Vagina (tissue), 2 donors: ENCODE results near the gene ZBTB12. TPM values are rescaled to one million over a fixed set of nuclear protein-coding genes. Genes with fewer than 3 reads are reported as not detected.
"Not testable (repeated sequence)": the region's sequence is repeated elsewhere in the genome, so short reads cannot be mapped to it uniquely, and the experiment has no call there.

Experiments used
- DNase-seq, 2 donors: peaks; one replicate each; pipeline ENCODE4 v3.0.0-alpha.2; 2017; ENCODE audit errors: extremely low spot score in 2 of 2
- H3K27ac ChIP-seq: fragments of 200-600 bp; sonication (generic); one replicate; pipeline ENCODE4 v1.5.1; 2019
- H3K27me3 ChIP-seq: fragments of 200-600 bp; sonication (generic); one replicate; pipeline ENCODE4 v1.5.1; 2019
- H3K36me3 ChIP-seq, 2 donors: fragments of 200-600 bp; sonication (generic); one replicate each; pipeline ENCODE4 v1.5.1; 2017 to 2019
- H3K4me1 ChIP-seq: fragments of 200-600 bp; sonication (generic); one replicate; pipeline ENCODE4 v1.5.1; 2019
- H3K4me3 ChIP-seq, 2 donors: fragments of 200-600 bp; sonication (generic); 1 replicate in 1 of 2; 2 replicates in 1 of 2; pipeline ENCODE4 v1.5.1; 2016 to 2019
- H3K9me3 ChIP-seq: fragments of 200-600 bp; sonication (generic); one replicate; pipeline ENCODE4 v1.5.1; 2019
- POLR2A ChIP-seq, 2 donors: fragments of 450-650 bp; IDR thresholded peaks; one replicate each; pipeline ENCODE4 v1.6.1; 2017; ENCODE audit warnings: antibody characterized with exemption in 2 of 2, mild to moderate bottlenecking in 2 of 2, moderate library complexity in 2 of 2
- POLR2AphosphoS5 ChIP-seq, 2 donors: sonication (generic); formaldehyde crosslinking; IDR thresholded peaks; one replicate each; pipeline ENCODE4 v1.9.0; 2017; ENCODE audit warnings: antibody characterized with exemption in 2 of 2, mild to moderate bottlenecking in 2 of 2, low read depth in 1 of 2; ENCODE audit not compliant: insufficient read depth in 1 of 2
- intact Hi-C: fragments of 100-400 bp; cut with DNase I; formaldehyde crosslinking; loops from one replicate; pipeline ENCODE4 v1.15.1; 2023
- total RNA-seq: library from RNA; depleted of rRNA; stranded (reverse); fragments of >200 nt; gene quantifications from one replicate; pipeline ENCODE4 v1.2.3, GENCODE V29; 2016
- TF ChIP-seq, protein P1 (sequence below), 3 experiments: fragments of 450-650 bp in 2 of 3; fragments of 200-600 bp in 1 of 3; sonication (generic) in 1 of 3; IDR thresholded peaks; one replicate each; pipeline ENCODE4 v1.5.1; 2017 to 2019; ENCODE audit warnings: antibody characterized with exemption in 3 of 3, mild to moderate bottlenecking in 2 of 3, moderate library complexity in 2 of 3

ZBTB12 gene
- total RNA-seq, 1 donor from 2014 or later = 1.7 TPM

DNA sequence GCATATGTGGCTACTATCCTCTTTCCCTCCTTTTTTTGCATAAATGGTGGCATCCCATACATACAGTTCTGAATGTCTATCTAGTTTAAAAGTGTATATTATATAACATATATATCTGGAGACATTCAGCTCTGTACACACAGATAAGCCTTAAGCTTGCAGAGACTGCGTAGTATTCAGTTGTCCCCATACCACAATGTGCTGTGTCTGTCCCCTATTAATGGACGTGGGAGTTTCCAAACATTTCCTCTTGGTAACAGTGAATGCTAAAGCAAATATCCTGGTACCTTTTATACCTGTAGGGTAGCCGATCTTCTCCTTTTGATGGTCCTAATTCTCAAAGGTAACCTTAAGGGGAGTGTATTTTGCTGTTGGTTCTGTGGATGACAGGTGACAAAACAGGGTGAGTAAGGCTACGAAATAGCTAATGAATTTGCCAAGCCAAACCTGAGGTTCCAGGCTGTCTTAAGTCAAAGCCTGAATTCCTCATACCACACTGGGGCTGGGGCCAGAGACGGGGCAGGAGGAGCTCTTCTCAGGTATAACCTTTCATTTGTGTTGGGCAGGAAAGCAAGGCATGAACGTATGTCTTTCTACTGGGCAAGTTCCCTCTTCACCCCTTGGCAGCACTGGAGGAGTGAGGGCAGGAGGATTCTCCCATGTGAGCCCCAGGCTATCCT is 17.9 kb upstream of the ZBTB12 start:
- no peaks in the 10 kb centered on the region for H3K9me3 ChIP-seq
- intact Hi-C loops = no loop called here

DNA sequence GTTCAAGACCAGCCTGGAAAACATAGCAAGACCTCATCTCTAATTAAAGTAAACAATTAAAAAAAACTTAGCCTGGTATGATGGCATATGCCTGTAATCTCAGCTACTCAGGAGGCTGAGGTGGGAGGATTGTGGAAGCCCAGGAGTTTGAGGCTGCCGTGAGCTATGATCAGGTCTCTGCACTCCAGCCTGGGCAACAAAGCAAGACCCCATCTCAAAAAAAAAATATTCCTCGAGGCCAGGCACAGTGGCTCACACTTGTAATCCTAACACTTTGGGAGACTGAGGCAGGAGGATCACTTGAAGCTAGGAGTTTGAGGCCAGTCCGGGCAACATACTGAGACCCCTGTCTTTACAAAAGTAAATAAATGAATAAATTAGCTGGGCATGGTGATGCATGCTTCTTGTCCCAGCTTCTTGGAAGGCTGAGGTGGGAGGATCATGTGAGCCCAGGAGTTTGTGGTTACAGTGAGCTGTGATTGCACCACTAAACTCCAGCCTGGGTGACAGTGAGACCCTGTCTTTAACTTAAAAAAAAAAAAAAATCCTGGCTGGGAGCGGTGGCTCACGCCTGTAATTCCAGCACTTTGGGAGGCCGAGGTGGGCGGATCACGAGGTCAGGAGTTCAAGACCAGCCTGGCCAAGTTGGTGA is 16.3 kb upstream of the ZBTB12 start:
- Histone ChIP-seq H3K27ac (no peak overlapping the region), H3K4me1 (no peaks in the 10 kb centered on the region), H3K4me3 (no peak overlapping the region), H3K36me3 (no peaks in the 10 kb centered on the region), H3K27me3 (no peaks in the 10 kb centered on the region), H3K9me3 (no peaks in the 10 kb centered on the region)
- intact Hi-C loops = no loop called here
- DNase-seq = no peak
- TF ChIP-seq POLR2AphosphoS5 (IDR thresholded peaks at IDR 0.05; ENCODE audit: insufficient read depth in 1 of 2, low read depth in 1 of 2) (no peak), POLR2A (IDR thresholded peaks at IDR 0.05) (no peak)
- TF ChIP-seq, protein P1, sequence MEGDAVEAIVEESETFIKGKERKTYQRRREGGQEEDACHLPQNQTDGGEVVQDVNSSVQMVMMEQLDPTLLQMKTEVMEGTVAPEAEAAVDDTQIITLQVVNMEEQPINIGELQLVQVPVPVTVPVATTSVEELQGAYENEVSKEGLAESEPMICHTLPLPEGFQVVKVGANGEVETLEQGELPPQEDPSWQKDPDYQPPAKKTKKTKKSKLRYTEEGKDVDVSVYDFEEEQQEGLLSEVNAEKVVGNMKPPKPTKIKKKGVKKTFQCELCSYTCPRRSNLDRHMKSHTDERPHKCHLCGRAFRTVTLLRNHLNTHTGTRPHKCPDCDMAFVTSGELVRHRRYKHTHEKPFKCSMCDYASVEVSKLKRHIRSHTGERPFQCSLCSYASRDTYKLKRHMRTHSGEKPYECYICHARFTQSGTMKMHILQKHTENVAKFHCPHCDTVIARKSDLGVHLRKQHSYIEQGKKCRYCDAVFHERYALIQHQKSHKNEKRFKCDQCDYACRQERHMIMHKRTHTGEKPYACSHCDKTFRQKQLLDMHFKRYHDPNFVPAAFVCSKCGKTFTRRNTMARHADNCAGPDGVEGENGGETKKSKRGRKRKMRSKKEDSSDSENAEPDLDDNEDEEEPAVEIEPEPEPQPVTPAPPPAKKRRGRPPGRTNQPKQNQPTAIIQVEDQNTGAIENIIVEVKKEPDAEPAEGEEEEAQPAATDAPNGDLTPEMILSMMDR (IDR thresholded peaks at IDR 0.05) = no peak

More for the DNA sequence above, 17.9 kb upstream of the ZBTB12 start:
- H3K27me3 ChIP-seq = no peaks in the 10 kb centered on the region
- no peak overlapping the region for H3K4me3 ChIP-seq
- no peak for DNase-seq
- no peak overlapping the region for H3K27ac ChIP-seq
- no peaks in the 10 kb centered on the region for H3K36me3 ChIP-seq
- no peaks in the 10 kb centered on the region for H3K4me1 ChIP-seq
- TF ChIP-seq POLR2A (IDR thresholded peaks at IDR 0.05) (no peak), POLR2AphosphoS5 (IDR thresholded peaks at IDR 0.05; ENCODE audit: insufficient read depth in 1 of 2, low read depth in 1 of 2) (no peak)
- TF ChIP-seq, protein P1 (IDR thresholded peaks at IDR 0.05) = no peak

DNA sequence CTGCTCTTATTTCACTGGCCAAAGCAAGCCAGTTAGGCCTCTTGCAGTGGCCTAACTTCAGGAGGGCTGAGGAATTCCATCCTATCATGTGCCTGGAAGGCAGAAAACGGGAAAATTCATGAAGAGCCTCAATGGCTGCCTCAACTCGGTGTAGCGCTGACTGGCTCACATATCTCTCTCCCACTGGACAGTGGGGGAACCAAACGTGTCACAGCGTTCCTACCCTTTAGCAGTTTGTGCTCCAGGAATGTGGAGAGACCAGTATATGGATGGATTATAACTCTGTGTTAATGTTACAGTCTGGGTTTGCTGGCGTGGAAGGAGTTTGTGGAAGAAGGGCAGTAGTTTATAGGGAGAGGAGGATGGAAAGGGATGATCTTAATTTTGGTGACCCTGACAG is 13.9 kb upstream of the ZBTB12 start:
- Histone ChIP-seq H3K27ac (no peak overlapping the region), H3K36me3 (no peaks in the 10 kb centered on the region), H3K4me3 (no peak overlapping the region), H3K4me1 (peaks cover 5% of the 10 kb centered on the region), H3K27me3 (no peaks in the 10 kb centered on the region), H3K9me3 (no peaks in the 10 kb centered on the region)
- intact Hi-C loops = no loop called here
- no peak for DNase-seq
- TF ChIP-seq POLR2A (IDR thresholded peaks at IDR 0.05) (no peak), POLR2AphosphoS5 (IDR thresholded peaks at IDR 0.05; ENCODE audit: insufficient read depth in 1 of 2, low read depth in 1 of 2) (no peak)
- TF ChIP-seq, protein P1 (IDR thresholded peaks at IDR 0.05) = no peak

DNA sequence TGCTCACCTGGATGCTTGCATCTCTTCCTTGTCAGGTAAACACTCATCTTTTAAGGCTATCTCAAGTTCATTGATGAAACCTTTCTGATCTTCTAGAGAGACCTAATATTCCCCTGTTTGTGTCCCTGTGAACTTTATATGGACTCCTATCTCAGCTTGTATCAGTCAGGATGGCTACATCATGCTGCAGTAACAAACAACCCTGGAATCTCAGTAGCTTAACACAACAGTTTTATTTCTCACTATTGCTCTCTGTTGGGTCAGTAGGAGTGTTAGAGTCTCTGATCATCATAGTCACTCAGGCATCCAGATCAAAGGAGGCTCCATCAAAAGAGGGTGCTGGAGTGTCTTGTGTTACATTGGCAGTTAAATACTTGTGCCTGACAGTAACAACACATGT is 13.5 kb upstream of the ZBTB12 start:
- H3K27me3 ChIP-seq = no peaks in the 10 kb centered on the region
- DNase-seq = no peak
- H3K9me3 ChIP-seq = no peaks in the 10 kb centered on the region
- H3K27ac ChIP-seq = no peak overlapping the region
- H3K4me1 ChIP-seq = peaks cover 5% of the 10 kb centered on the region
- H3K4me3 ChIP-seq = no peak overlapping the region
- H3K36me3 ChIP-seq = no peaks in the 10 kb centered on the region
- TF ChIP-seq POLR2AphosphoS5 (IDR thresholded peaks at IDR 0.05; ENCODE audit: insufficient read depth in 1 of 2, low read depth in 1 of 2) = no peak
- intact Hi-C loops = no loop called here

DNA sequence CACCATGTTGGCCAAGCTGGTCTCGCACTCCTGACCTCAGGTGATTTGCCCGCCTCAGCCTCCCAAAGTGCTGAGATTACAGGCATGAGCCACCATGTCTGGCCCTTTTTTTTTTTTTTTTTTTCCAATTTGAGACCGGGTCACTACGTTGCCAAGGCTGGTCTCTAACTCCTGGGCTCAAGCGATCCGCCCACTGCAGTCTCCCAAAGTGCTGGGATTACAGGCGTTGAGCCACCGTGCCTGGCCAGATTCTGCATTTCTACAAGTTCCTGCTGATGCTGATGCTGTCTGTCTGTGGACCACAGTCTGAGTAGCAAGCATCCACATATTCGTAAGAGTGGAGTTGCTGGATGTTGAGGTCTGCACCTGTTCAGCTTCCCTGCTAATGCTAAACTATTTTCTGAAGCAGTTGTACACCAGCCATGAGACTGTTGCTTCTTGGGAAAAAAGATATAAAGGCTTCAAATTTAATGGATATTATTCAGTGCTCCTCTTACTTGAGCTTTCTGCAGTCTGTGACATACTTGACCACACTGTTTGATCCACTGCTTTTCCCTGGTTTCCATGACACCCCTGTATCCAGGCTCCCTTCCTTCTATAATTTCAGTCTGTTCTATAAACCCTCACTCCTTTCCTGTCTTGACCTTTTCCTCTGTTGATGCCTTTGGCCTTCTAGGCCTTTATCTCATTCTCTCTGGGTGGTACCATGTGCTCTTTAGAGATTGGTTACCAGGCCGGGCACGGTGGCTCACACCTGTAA is 10.1 kb upstream of the ZBTB12 start:
- no peaks in the 10 kb centered on the region for H3K9me3 ChIP-seq
- no peak for DNase-seq
- H3K4me1 ChIP-seq = peaks cover 5% of the 10 kb centered on the region
- TF ChIP-seq, protein P1 (IDR thresholded peaks at IDR 0.05) = no peak
- TF ChIP-seq POLR2AphosphoS5 (IDR thresholded peaks at IDR 0.05; ENCODE audit: insufficient read depth in 1 of 2, low read depth in 1 of 2) (no peak), POLR2A (IDR thresholded peaks at IDR 0.05) (no peak)
- peak overlapping the region; percentile 65 for H3K27ac ChIP-seq
- no peaks in the 10 kb centered on the region for H3K27me3 ChIP-seq
- H3K36me3 ChIP-seq = no peaks in the 10 kb centered on the region
- intact Hi-C loops = no loop called here
- no peak overlapping the region for H3K4me3 ChIP-seq

DNA sequence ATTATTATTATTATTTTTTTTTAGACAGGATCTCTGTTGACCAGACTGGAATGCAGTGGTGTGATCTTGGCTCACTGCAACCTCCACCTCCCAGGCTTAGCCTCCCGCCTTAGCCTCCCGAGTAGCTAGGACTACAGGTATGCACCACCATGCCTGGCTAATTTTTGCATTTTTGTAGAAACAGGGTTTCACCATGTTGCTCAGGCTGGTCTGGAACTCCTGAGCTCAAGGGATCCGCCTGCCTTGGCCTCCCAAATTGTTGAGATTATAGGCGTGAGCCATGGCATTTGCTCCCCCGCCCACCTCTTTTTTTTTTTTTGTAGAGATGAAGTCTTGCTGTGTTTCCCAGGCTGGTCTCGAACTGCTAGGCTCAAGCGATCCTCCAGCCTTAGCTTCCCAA is 7.4 kb upstream of the ZBTB12 start:
- H3K36me3 ChIP-seq, H3K27me3 ChIP-seq, DNase-seq, H3K4me3 ChIP-seq, H3K4me1 ChIP-seq, intact Hi-C loops, H3K27ac ChIP-seq, H3K9me3 ChIP-seq: not testable (repeated sequence)
